SK-N-SH (cell line): ENCODE results near the gene TMEM63C. TPM values are rescaled to one million over a fixed set of nuclear protein-coding genes. Genes with fewer than 3 reads are reported as not detected.
"Not testable (repeated sequence)": the region's sequence is repeated elsewhere in the genome, so short reads cannot be mapped to it uniquely, and the experiment has no call there.

Experiments used
- CTCF ChIA-PET: fragments of 300-600, 350-600 bp; formaldehyde crosslinking; extraction: SDS; loops from one replicate; lab custom pipeline; 2021; lab: Yijun Ruan, JAX
- POLR2A ChIA-PET: fragments of 350-600 bp; sonication (Branson Sonifier 250); formaldehyde crosslinking; extraction: SDS; loops from one replicate; lab custom pipeline; 2020; ENCODE audit warnings: antibody characterized with exemption, inconsistent platforms; lab: Yijun Ruan, JAX
- DNase-seq: peaks from one replicate; pipeline ENCODE4 v3.0.0; 2012
- H2AFZ ChIP-seq: fragments of 200-600 bp; sonication (generic); 2 replicates; pipeline ENCODE4 v1.8.1; 2016; ENCODE audit warnings: antibody characterized with exemption, mild to moderate bottlenecking, low read depth
- H3F3A ChIP-seq: fragments of 200-600 bp; sonication (generic); replicated peaks from 2 replicates; pipeline ENCODE3; 2016; ENCODE audit warnings: antibody characterized with exemption, mild to moderate bottlenecking; ENCODE audit not compliant: insufficient read depth
- H3K27ac ChIP-seq, 2 experiments: fragments of 200-500 bp in 1 of 2; fragments of 200-600 bp in 1 of 2; sonication (Bioruptor generic) in 1 of 2; sonication (generic), shearing (Covaris generic) in 1 of 2; 2 replicates each; pipeline versions ENCODE4 v1.5.1 to v1.6.1; 2014 to 2016; ENCODE audit warnings: low read depth in 2 of 2, inconsistent platforms in 1 of 2, low read length in 1 of 2, mild to moderate bottlenecking in 1 of 2, mixed read lengths in 1 of 2
- H3K27me3 ChIP-seq: fragments of 200-600 bp; sonication (generic), shearing (Covaris generic); 2 replicates; pipeline ENCODE4 v1.6.1; 2016; ENCODE audit warnings: mixed run types; ENCODE audit not compliant: insufficient read depth
- H3K36me3 ChIP-seq, 2 experiments: fragments of 200-500 bp in 1 of 2; fragments of 200-600 bp in 1 of 2; sonication (Bioruptor generic) in 1 of 2; sonication (generic) in 1 of 2; replicated peaks in 1 of 2; 2 replicates each; pipeline versions ENCODE3 to v1.5.1; 2014 to 2016; ENCODE audit warnings: low read length in 1 of 2, mild to moderate bottlenecking in 1 of 2; ENCODE audit not compliant: insufficient read depth in 2 of 2, control insufficient read depth in 1 of 2
- H3K4me1 ChIP-seq, 2 experiments: fragments of 200-500 bp in 1 of 2; fragments of 200-600 bp in 1 of 2; sonication (Bioruptor generic) in 1 of 2; sonication (generic), shearing (Covaris generic) in 1 of 2; 2 replicates each; pipeline versions ENCODE4 v1.5.1 to v1.6.1; 2014 to 2016; ENCODE audit warnings: low read depth in 1 of 2, low read length in 1 of 2, mixed run types in 1 of 2; ENCODE audit not compliant: insufficient read depth in 2 of 2, control insufficient read depth in 1 of 2
- H3K4me2 ChIP-seq: fragments of 200-600 bp; sonication (generic), shearing (Covaris generic); 2 replicates; pipeline ENCODE4 v1.6.1; 2017; ENCODE audit warnings: mixed run types
- H3K4me3 ChIP-seq, 2 experiments: fragments of 200-500 bp in 1 of 2; fragments of 200-600 bp in 1 of 2; sonication (Bioruptor generic) in 1 of 2; sonication (generic), shearing (Covaris generic) in 1 of 2; 2 replicates each; pipeline versions ENCODE4 v1.5.1 to v1.8.1; 2014 to 2016; ENCODE audit warnings: low read depth in 2 of 2, inconsistent platforms in 1 of 2, low read length in 1 of 2, mild to moderate bottlenecking in 1 of 2, mixed read lengths in 1 of 2, moderate library complexity in 1 of 2
- H3K79me2 ChIP-seq: fragments of 200-600 bp; sonication (generic); 2 replicates; pipeline ENCODE4 v1.8.1; 2017; ENCODE audit warnings: mild to moderate bottlenecking; ENCODE audit not compliant: insufficient read depth
- H3K9ac ChIP-seq: fragments of 200-600 bp; sonication (generic); 2 replicates; pipeline ENCODE4 v1.6.1; 2017; ENCODE audit warnings: mixed run types
- H3K9me2 ChIP-seq: fragments of 200-600 bp; sonication (generic); 2 replicates; pipeline ENCODE4 v1.6.1; 2017; ENCODE audit warnings: mixed run types
- H3K9me3 ChIP-seq: fragments of 200-600 bp; sonication (generic); 2 replicates; pipeline ENCODE4 v1.6.1; 2017; ENCODE audit warnings: mixed run types, mild to moderate bottlenecking, moderate library complexity
- H4K20me1 ChIP-seq: fragments of 200-600 bp; sonication (generic); 2 replicates; pipeline ENCODE4 v1.6.1; 2017; ENCODE audit warnings: mild to moderate bottlenecking, mixed run types; ENCODE audit not compliant: insufficient read depth
- CTCF ChIP-seq: fragments of 200-600 bp; sonication (generic); IDR thresholded peaks from 2 replicates; pipeline ENCODE4 v1.6.1; 2017; ENCODE audit warnings: antibody characterized with exemption, mild to moderate bottlenecking, moderate library complexity
- ELF1 ChIP-seq: IDR thresholded peaks from 2 replicates; pipeline ENCODE4 v1.4.0; 2012
- EP300 ChIP-seq, 2 experiments: IDR thresholded peaks; 2 replicates each; pipeline versions ENCODE4 v1.4.0 to v1.6.1; 2012; ENCODE audit warnings: borderline replicate concordance in 1 of 2, low read depth in 1 of 2, low read length in 1 of 2
- EZH2phosphoT487 ChIP-seq: fragments of 200-600 bp; sonication (generic); IDR thresholded peaks from 2 replicates; pipeline ENCODE4 v1.6.1; 2017; ENCODE audit warnings: low read depth, mixed run types, mild to moderate bottlenecking, antibody characterized with exemption, moderate library complexity, borderline replicate concordance
- FOSL2 ChIP-seq: IDR thresholded peaks from 2 replicates; pipeline ENCODE4 v1.4.0; 2012; ENCODE audit warnings: low read depth, mild to moderate bottlenecking, moderate library complexity, borderline replicate concordance
- MAX ChIP-seq: IDR thresholded peaks from 2 replicates; pipeline ENCODE4 v1.4.0; 2012; ENCODE audit warnings: low read depth
- NFIC ChIP-seq: IDR thresholded peaks from 2 replicates; pipeline ENCODE4 v1.4.0; 2012; ENCODE audit warnings: borderline replicate concordance
- POLR2AphosphoS5 ChIP-seq: IDR thresholded peaks from 2 replicates; pipeline ENCODE4 v1.6.1; 2012; ENCODE audit warnings: low read depth, low read length
- RAD21 ChIP-seq: IDR thresholded peaks from 2 replicates; pipeline ENCODE4 v1.6.1; 2012; ENCODE audit warnings: mild to moderate bottlenecking, low read length
- SIN3A ChIP-seq: IDR thresholded peaks from 2 replicates; pipeline ENCODE4 v1.6.1; 2012; ENCODE audit warnings: low read depth, mild to moderate bottlenecking, low read length, moderate library complexity, borderline replicate concordance
- SMC3 ChIP-seq: IDR thresholded peaks from 2 replicates; pipeline ENCODE4 v1.6.1; 2012; ENCODE audit warnings: low read depth, low read length, improper control_type of control experiment
- TEAD4 ChIP-seq: IDR thresholded peaks from 2 replicates; pipeline ENCODE4 v1.4.0; 2012; ENCODE audit warnings: mild to moderate bottlenecking, borderline replicate concordance; ENCODE audit not compliant: insufficient read depth
- YY1 ChIP-seq: IDR thresholded peaks from 2 replicates; pipeline ENCODE4 v1.4.0; 2012; ENCODE audit warnings: low read depth, mild to moderate bottlenecking
- WGBS: methylation state at CpG from one replicate; pipeline ENCODE4 v1.1.6; 2017; ENCODE audit warnings: low lambda C conversion rate; 5-methylcytosine and 5-hydroxymethylcytosine counted together
- polyA plus RNA-seq, 3 experiments: library from polyadenylated mRNA; depleted of rRNA; stranded (reverse); fragments of >200 nt; gene quantifications; 2 replicates each; pipeline ENCODE4 v1.2.3, GENCODE V29; 2012
- TF ChIP-seq, protein P1 (sequence below): IDR thresholded peaks from 2 replicates; pipeline ENCODE4; 2012
- TF ChIP-seq, protein P2 (sequence below): fragments of 150-350 bp; IDR thresholded peaks from 2 replicates; pipeline ENCODE4 v1.6.1; 2016; ENCODE audit warnings: mild to moderate bottlenecking, low read depth, low read length
- TF ChIP-seq, protein P3 (sequence below): IDR thresholded peaks from 2 replicates; pipeline ENCODE4 v1.4.0; 2012; ENCODE audit warnings: low read depth, borderline replicate concordance

The TMEM63C gene
- polyA plus RNA-seq, 1 of the 3 experiments (the other 2 are of a cell fraction), result 0.25 TPM

DNA sequence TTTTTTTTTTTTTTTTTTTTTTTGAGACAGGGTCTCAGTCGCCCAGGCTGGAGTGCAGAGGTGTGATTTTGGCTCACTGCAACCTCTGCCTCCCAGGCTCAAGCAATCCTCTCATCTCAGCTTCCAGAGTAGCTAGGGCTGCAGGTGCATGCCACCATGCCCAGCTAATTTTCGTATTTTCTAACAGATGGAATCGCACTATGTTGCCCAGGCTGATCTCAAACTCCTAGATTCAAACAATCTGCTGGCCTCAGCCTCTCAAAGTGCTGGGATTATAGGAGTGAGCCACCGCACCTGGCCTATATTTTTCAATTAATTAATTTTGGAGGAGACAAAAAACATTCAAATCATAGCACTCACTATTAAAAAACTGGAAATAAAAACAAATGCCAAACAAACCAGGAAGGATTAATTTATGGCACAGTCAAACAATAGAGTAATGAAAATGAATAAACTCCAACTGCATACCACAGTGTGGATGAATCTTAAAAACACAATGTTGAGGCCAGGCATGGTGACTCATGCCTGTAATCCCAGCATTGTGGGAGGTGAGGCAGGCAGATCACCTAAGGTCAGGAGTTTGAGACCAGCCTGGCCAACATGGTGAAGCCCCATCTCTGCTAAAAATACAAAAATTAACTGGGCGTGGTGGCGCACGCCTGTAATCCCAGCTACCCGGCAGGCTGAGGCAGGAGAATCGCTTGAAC, 7.5 kb upstream of the TMEM63C start:
- WGBS, result 74% methylated on average over 9 of the region's 9 CpGs
- not testable (repeated sequence) for H2AFZ ChIP-seq, H3K36me3 ChIP-seq, H3K4me3 ChIP-seq, H3K4me1 ChIP-seq, H3K9ac ChIP-seq, H3K27me3 ChIP-seq, H3K4me2 ChIP-seq, H4K20me1 ChIP-seq, H3F3A ChIP-seq, H3K79me2 ChIP-seq, DNase-seq, H3K9me2 ChIP-seq
- CTCF ChIA-PET, result interaction anchor here (3.2 kb wide), 1 partner anchor 39 kb away, joined by 11 read pairs; no protein-coding TSS in a partner anchor
- TF ChIP-seq FOSL2, result peak; percentile 9; the same call in 1 of the 2 replicates
- TF ChIP-seq, all 33 proteins: peak for 1; not testable (repeated sequence) for 32
- H3K27ac ChIP-seq, POLR2A ChIA-PET: not testable (repeated sequence)
- H3K9me3 ChIP-seq, result peaks cover 10% of the 10 kb centered on the region; the same call in 1 of the 2 replicates

- POLR2A ChIA-PET, result no interaction called here
- Histone ChIP-seq H3K9me3 (no peaks in the 10 kb centered on the region), H3K27ac (no peak overlapping the region), H3K4me1 (peaks cover 0 to 3% of the 10 kb centered on the region in 2 experiments; a peak in 1 of 4 replicates), H3K36me3 (no peaks in the 10 kb centered on the region), H4K20me1 (no peaks in the 10 kb centered on the region), H3K4me3 (no peak overlapping the region), H3K4me2 (no peak overlapping the region), H3K27me3 (no peaks in the 10 kb centered on the region), H3K9ac (no peak overlapping the region), H3K9me2 (no peaks in the 10 kb centered on the region), H3F3A (no peaks in the 10 kb centered on the region), H3K79me2 (no peaks in the 10 kb centered on the region), H2AFZ (no peak overlapping the region)
- DNase-seq, result no peak
- no peak for TF ChIP-seq RAD21
- TF ChIP-seq ELF1, result no peak
- WGBS, result 70% methylated on average over 3 of the region's 3 CpGs
- CTCF ChIA-PET, result interaction anchor here (1.4 kb wide), 1 partner anchor 140 kb away, joined by 3 read pairs; no protein-coding TSS in a partner anchor
Measured at GRCh38 chr14:77175843-77176242, 5.8 kb upstream of the TMEM63C start.

DNA sequence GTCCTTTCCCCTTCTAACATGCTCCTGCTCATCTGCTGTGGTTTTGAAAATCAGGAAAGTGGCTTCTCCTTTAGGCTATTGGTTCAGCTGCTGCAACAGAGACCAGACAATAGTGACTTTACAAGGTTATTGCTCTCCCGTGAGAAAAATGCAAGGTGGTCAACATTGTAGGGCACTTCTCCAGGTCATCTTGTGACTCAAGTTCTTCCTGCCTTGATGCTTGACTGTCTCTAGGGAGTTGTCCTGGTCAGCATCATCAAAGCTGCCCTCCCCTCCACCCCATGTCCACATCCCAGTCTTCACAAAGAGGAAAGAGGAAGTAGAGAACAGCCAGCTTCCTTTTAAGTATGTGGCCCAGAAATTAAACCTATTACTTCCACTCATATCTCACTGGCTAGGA, 3.9 kb upstream of the TMEM63C start:
- Histone ChIP-seq H3K4me2 (no peak overlapping the region), H3K4me3 (no peak overlapping the region), H3F3A (no peaks in the 10 kb centered on the region), H3K79me2 (no peaks in the 10 kb centered on the region), H3K9ac (no peak overlapping the region), H3K4me1 (peaks cover 7 to 16% of the 10 kb centered on the region in 2 experiments; a peak in 2 of 4 replicates), H3K36me3 (no peaks in the 10 kb centered on the region), H3K27me3 (no peaks in the 10 kb centered on the region), H3K9me2 (no peaks in the 10 kb centered on the region), H4K20me1 (no peaks in the 10 kb centered on the region)
- DNase-seq, result no peak
- CTCF ChIA-PET, result interaction anchor here (1.1 to 1.5 kb wide), 2 partner anchors 25 to 53 kb away, joined by 3 to 6 read pairs; no protein-coding TSS in a partner anchor
- 8% methylated on average over 1 of the region's 1 CpG for WGBS
- TF ChIP-seq YY1 (no peak), TEAD4 (no peak), SIN3A (no peak), MAX (no peak), CTCF (no peak), POLR2AphosphoS5 (no peak), EP300 (IDR thresholded peaks at IDR 0.05; ENCODE audit: borderline replicate concordance in 1 of 2, low read depth in 1 of 2, low read length in 1 of 2) (no peak), RAD21 (no peak), NFIC (no peak), SMC3 (no peak), EZH2phosphoT487 (no peak)
- TF ChIP-seq, protein P1, sequence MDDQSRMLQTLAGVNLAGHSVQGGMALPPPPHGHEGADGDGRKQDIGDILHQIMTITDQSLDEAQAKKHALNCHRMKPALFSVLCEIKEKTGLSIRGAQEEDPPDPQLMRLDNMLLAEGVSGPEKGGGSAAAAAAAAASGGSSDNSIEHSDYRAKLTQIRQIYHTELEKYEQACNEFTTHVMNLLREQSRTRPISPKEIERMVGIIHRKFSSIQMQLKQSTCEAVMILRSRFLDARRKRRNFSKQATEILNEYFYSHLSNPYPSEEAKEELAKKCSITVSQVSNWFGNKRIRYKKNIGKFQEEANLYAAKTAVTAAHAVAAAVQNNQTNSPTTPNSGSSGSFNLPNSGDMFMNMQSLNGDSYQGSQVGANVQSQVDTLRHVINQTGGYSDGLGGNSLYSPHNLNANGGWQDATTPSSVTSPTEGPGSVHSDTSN, result no peak
- TF ChIP-seq, protein P2, sequence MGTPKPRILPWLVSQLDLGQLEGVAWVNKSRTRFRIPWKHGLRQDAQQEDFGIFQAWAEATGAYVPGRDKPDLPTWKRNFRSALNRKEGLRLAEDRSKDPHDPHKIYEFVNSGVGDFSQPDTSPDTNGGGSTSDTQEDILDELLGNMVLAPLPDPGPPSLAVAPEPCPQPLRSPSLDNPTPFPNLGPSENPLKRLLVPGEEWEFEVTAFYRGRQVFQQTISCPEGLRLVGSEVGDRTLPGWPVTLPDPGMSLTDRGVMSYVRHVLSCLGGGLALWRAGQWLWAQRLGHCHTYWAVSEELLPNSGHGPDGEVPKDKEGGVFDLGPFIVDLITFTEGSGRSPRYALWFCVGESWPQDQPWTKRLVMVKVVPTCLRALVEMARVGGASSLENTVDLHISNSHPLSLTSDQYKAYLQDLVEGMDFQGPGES, result no peak
- TF ChIP-seq, protein P3, sequence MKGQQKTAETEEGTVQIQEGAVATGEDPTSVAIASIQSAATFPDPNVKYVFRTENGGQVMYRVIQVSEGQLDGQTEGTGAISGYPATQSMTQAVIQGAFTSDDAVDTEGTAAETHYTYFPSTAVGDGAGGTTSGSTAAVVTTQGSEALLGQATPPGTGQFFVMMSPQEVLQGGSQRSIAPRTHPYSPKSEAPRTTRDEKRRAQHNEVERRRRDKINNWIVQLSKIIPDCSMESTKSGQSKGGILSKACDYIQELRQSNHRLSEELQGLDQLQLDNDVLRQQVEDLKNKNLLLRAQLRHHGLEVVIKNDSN, result no peak
- TF ChIP-seq, all 33 proteins: peak for 0
- Histone ChIP-seq H3K27ac (no peak overlapping the region), H2AFZ (no peak overlapping the region), H3K9me3 (no peaks in the 10 kb centered on the region)
- POLR2A ChIA-PET, result no interaction called here
